Activated CD4-positive, CD25-positive, alpha-beta regulatory T cell treated with anti-CD3 and anti-CD28 coated beads, Interleukin-2, amount 50 U/mL, for 16 hours (primary cell): Measurements from ENCODE around the gene LLGL2.
A peak's percentile ranks its signal among the peaks of the same experiment; 100 is the strongest.
"Not testable (repeated sequence)": the region's sequence is repeated elsewhere in the genome, so short reads cannot be mapped to it uniquely, and the experiment has no call there.

Experiments used
- DNase-seq: peaks from one replicate; pipeline ENCODE4 v3.0.0-alpha.2; 2020; ENCODE audit warnings: low read depth, low spot score

LLGL2 gene, protein sequence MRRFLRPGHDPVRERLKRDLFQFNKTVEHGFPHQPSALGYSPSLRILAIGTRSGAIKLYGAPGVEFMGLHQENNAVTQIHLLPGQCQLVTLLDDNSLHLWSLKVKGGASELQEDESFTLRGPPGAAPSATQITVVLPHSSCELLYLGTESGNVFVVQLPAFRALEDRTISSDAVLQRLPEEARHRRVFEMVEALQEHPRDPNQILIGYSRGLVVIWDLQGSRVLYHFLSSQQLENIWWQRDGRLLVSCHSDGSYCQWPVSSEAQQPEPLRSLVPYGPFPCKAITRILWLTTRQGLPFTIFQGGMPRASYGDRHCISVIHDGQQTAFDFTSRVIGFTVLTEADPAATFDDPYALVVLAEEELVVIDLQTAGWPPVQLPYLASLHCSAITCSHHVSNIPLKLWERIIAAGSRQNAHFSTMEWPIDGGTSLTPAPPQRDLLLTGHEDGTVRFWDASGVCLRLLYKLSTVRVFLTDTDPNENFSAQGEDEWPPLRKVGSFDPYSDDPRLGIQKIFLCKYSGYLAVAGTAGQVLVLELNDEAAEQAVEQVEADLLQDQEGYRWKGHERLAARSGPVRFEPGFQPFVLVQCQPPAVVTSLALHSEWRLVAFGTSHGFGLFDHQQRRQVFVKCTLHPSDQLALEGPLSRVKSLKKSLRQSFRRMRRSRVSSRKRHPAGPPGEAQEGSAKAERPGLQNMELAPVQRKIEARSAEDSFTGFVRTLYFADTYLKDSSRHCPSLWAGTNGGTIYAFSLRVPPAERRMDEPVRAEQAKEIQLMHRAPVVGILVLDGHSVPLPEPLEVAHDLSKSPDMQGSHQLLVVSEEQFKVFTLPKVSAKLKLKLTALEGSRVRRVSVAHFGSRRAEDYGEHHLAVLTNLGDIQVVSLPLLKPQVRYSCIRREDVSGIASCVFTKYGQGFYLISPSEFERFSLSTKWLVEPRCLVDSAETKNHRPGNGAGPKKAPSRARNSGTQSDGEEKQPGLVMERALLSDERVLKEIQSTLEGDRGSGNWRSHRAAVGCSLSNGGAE

DNA sequence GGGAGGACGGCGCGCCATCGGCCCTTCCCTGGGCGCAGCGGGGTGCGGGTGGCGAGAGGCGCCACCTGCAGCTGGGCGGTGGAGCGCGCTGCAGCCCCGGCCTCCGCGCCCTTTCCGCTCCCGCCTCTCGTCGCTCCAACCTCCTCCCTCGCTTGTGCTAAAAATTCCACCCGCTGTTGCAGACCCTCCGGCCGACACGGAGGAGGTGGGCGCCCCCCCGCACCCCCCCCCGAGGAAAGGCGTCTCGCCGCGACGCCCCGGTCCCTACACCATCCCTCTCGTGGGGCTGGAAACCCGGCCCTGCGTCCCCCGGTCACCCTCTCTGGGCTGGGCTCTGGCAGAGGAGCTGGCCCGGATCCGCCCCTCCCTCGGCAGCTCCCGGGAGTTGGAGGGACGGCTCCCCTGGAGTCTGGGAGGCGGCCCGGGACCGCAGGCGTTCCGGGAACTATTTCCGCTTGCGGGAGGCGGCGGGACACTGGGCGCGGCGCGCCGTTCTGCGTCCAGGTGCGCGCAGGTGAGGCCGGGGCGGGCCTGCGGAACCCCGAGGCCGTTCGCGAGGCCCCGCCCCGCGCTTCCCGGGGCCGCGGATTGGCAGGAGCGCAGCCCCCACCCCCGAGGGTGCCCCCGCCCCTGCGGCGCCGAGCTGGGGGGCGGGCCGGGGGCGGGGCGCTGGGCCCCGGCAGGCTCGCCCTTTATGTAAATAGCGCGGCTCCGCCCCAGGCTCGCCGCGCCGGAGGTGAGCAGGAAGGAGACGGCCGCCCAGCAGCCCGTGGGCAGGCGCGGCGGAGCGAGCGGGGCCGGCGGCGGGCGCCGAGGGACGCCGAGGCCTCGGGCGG, at the start of gene LLGL2:
LLGL2 (plus strand) TSS at position 728 of the 836 bp plus-strand sequence. CDS start 17,730 bp downstream, outside the sequence.
- peak; percentile 67 for DNase-seq

DNA sequence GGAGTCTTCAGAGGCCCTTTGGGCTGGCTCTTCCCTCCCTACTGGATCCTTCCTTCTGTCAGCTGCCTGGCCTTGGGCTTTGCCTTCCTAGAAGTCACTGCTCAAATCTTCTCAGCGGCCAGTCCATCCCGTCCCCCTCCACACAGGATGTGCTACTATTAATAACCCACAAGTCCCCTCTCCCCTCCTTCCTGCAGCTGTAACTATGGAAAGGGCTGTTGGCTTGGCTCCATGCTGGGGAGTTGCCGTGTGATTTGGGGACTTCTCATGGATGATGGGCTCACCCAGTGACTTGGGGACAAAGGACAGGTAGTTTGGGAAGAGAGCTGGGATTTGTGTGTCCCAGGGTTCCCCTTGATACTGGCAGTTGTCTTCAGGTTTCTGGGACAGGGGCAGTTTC, 49.6 kb upstream of the LLGL2 start:
- DNase-seq = no peak

- DNase-seq = no peak
These were observed 49.2 kb upstream of the LLGL2 start for GRCh38 chr17:75476271-75476671.

DNA sequence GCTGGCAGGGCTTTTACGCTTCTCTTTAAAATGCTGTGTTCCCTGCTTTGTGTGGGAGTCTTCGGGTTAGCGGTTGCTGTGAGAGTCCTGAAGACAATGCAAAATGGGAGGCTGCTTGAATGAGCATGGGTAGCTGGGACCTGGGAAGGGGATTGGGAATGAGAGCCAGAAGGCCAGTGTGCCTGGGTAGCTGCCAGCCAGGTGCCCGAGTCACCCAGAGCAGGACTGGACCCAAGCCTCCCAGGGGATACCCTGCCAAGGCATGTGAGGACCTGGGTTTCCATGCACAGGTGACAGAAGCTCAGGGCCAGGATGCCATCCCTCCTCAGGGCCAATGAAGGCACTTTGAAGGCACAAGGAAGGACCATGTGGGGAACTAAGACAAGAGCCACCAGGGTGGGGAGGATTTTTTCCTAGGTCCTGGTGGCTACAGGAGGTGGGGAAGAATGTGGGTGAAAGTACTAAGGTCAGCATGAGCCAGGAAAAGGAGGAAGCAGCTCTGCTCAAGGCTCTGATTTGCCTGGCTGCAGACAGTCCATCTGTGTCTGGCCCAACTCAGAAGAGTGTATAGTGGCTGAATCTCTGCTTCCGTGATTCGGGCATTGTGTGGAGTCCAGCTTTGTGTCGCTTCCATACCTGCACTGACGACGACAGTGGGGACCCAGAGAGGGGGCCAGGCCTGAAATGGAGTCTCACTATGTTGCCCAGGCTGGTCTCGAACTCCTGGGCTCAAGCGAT, 48.6 kb upstream of the LLGL2 start:
- DNase-seq = no peak

DNA sequence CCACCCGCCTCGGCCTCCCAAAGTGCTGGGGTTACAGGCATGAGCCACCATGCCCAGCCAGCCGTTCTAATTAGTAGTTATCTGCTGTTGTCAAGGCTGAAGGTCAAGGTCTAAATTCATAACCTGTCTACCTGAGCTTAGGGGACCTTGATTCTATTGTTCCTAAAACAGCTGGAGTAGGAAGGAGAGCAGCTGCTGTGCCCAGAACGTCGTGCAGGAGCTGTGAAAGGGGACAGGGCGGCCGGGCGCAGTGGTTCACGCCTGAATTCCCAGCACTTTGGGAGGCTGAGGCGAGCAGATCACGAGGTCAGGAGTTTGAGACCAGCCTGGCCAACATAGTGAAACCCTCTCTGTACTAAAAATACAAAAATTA, 48.0 kb upstream of the LLGL2 start:
- not testable (repeated sequence) for DNase-seq

DNA sequence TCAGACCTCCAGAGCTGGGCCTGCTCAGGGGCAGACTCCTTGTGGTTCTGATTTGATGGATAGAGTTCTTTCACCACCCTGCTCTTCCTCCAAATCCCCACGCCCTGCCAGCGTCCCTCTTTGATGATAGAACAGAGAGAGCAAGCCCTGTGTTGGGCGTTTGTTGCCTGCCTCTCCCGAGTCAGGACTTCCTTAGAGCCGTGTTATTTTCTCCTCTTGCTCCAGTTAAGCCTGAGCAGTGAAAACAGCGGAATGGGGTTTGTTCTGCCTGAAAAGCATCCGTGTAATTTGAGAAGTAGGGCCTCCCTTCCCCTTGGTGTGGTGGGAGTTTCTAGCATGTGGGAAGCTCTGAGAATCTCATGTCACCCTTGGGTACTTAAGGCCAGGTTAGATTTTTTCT, 47.0 kb upstream of the LLGL2 start:
- DNase-seq = no peak

DNA sequence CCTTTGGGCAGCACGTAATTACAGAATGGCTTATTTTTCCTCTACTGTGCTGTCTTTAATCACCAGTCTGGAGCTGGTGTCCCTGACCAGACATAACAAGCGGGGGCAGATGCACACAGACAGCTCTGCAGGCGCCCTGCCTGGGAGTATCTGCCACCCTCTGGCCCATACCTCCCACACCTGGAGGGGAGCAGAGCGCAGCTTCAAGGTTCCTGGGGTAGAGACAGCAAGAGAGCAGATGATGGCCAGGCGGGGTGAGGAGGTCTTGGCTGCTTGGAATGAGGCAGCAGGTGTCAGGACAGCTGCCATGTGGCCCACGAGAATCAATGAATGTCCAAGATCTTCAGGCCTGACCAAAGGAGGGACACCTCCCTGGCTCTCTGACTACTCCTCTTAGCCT, 45.2 kb upstream of the LLGL2 start:
- no peak for DNase-seq

DNA sequence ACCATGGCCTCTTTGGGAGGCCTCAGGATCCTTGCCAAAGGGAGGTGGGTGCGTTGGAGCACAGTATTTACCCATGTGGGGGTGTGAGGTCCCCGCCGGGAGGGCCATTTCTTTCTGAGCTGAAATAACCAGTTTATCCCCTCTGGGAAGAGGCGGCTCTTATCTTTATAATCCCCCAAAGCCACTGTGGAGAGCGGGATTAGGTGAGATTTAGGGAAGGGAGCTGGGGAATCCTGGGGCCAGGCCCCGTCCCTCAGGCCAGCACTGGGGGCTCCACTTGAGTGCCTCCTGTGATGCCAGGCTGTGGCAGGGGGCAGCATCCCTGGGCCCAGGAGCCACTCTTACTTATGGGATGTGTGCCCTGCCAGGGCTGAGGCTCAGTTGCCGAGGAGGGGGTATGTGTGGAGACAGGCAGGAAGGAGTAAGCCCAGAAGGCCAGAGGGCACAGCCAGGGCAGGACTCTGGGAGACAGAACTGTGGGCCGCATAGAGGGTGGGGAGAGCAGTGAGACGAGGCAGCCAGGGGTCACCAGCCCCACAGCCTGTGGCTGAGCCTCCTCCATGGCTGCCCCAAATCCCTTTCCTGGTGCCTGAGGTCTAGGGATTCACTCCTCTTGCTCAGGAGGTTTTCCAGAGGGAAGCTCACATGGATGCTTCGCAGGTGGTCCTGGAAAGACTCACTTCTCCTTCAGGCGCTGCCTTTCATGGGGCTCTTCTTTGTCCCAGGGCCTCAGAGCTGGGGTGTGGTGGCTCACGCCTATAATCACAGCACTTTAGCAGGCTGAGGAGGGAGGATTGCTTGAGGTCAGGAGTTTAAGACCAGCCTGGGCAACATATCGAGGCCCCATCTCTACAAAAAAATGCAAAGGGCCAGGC, 44.1 kb upstream of the LLGL2 start:
- DNase-seq = no peak

DNA sequence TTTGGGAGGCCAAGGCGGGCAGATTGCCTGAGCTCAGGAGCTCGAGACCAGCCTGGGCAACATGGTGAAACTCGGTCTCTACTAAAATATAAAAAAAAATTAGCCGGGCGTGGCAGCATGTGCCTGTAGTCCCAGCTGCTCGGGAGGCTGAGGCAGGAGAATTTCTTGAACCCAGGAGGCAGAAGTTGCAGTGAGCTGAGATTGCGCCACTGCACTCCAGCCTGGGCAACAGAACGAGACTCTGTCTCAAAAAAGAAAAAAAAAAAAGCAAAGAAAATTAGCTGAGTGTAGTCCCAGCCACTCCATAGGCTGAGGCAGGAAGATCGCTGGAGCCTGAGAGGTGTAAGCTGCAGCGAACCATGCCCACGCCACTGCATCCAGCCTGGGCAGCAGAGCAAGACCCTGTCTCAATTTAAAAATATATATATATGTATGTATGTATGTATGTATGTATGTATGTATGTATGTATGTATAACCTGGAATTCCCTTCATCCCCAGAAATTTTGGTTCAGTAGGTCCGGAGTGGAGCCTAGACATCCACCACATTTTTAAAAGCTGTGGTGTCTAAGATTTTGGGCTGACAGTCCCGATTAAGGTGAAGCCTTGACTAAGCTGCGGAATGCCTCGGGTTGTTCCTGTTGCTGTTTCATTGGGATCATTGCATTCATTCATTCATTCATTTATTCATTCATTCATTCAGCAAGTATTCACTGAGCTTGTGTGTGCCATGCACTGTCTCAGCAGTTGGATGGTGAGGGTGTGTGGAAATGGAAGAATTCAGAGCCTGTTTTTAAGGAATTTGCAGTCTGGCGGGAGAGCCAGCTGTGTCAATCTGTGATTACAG, 43.2 kb upstream of the LLGL2 start:
- DNase-seq = no peak

- DNase-seq = no peak
These were observed 39.8 kb upstream of the LLGL2 start for GRCh38 chr17:75485688-75486087.

GRCh38 chr17:75486151-75486550, 39.3 kb upstream of the LLGL2 start:
- no peak for DNase-seq

DNA sequence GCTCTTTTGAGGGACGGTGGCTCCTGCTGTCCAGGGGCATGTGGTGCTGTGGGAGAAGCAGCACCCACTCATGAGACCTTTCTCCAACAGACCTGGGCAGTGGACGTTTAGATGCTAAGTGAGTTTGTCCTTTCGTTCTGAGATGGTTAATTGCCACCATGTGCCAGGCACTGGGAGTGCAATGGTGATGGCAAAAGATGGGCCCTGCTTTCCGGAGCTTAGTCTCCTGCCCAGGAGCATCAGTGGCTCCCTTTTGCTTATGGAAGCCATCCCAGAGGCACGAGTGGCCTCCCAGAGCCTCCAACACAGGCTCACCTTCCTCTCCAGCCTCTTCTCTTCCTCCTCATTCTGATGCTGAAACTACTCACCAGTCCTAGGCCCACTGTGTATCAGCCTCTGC, 38.5 kb upstream of the LLGL2 start:
- DNase-seq = no peak

DNA sequence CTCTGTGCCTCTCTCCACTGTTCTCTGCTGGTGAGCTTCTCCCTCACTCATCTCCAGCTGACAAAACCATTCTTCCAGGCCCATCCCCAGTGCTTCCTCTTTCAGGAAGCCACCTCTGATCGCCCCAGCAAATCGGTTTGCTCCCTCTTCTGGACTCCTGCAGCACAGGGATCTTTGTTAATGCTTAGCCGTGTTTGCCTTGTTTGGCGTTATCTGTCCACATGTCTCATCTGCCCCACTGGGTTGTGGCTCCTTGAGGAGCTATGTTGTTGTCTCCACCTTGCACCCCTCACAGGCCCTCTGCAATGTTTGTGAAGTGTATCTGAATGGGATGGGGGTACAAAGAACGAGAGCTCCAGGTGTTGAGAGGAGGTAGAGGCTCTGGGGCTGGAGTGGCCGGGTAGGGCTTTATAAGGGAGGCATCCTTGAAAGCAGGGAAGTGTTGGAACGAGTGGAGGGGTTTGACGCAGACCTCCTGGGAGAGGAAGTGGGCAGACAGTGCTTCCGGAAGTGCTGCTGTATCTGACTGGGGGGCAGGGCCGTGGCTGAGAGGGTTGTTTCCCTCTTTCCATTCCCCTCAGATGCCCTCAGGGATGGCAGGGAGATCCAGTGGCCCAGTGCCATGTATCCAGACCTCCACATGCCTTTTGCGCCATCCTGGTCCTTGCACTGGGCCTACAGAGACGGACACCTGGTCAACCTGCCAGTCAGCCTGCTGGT, 38.0 kb upstream of the LLGL2 start:
- DNase-seq = no peak

- no peak for DNase-seq
These were observed 36.6 kb upstream of the LLGL2 start for GRCh38 chr17:75488693-75489510.

DNA sequence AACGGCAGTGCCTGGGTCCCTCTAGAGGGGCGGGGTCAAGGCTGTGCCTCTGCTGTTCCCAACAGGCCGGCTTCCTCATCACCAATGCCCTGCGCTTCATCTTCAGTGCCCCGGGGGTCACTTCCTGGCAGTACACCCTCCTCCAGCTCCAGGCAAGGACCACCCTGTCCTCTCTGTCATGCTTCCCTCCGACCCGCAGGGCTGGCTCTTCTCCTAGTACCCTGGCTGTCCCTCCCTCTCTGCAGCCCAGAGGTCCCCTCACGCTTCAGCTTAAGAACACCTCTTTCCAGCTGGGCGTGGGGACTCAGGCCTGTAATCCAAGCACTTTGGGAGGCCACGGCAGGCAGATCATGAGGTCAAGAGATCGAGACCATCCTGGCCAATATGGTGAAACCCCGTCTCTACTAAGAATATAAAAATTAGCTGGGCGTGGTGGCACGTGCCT, 36.0 kb upstream of the LLGL2 start:
- DNase-seq = no peak

GRCh38 chr17:75490173-75490743, 35.2 kb upstream of the LLGL2 start:
- DNase-seq = no peak
